GM19324 (cell line): Measurements from ENCODE around the gene FOXJ1.

Experiments used
- ATAC-seq: cut with Tn5 transposase; IDR thresholded peaks from one replicate; pipeline ENCODE4 v1.9.1; 2021; ENCODE audit warnings: mild to moderate bottlenecking, moderate library complexity; ENCODE audit not compliant: unreplicated experiment, low FRiP score

The FOXJ1 gene

DNA sequence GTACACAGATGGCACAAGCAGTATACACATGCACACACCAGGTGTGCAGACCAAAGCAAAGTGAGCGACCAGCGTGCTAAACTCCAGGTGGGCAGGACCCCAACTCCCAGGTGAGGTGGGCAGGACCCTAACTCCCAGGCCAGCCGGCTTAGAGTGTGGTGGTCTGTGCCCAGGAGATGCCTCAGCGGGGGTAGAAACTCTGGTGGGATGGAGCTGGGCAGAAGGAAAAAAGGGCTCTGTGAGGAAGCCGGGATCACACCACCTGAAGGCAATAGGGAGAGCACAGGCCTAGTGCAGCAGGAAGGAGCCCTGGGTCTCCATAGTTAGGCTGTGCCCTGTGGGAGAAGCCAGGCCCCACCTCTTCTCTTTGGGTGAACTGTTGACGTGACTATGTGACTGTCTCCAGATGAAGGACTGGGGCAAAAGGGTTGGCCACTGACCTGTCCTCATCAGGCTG lies 1.6 kb upstream of the FOXJ1 start:
- ATAC-seq, result no peak

DNA sequence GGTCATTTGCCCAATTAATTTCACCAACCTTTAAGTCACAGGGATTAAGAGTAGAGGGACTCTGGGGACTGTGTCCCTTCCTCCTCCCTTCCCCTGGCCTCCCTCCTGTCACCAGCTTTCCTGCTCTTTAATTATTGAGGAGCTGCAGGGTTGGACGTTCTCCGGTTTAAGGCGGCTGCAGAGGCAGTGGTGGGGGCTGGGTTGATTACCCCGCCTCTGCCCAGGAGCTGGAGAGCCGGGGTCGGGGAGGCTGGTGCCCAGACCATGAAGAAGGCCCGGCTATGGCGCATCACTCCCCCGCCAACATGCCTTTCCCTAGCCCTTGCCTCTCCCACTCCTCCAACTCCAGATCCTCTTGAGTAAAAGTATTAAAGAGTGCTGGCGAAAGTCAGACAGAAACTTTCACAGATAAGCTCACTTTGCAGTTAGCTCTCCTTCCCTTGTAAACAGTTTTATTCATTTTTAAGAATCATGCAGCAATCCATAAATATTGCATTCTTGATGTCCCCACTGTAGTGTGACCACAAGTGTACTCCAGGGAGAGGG lies 1.1 kb upstream of the FOXJ1 start:
- ATAC-seq, result no peak

GRCh38 chr17:76140661-76141211 lies 309 bp downstream of the FOXJ1 start:
- ATAC-seq, result no peak

- no peak for ATAC-seq
These were observed 1.0 kb downstream of the FOXJ1 start for GRCh38 chr17:76139801-76140660.

GRCh38 chr17:76138896-76139752 lies 1.9 kb downstream of the FOXJ1 start:
- ATAC-seq, result no peak

DNA sequence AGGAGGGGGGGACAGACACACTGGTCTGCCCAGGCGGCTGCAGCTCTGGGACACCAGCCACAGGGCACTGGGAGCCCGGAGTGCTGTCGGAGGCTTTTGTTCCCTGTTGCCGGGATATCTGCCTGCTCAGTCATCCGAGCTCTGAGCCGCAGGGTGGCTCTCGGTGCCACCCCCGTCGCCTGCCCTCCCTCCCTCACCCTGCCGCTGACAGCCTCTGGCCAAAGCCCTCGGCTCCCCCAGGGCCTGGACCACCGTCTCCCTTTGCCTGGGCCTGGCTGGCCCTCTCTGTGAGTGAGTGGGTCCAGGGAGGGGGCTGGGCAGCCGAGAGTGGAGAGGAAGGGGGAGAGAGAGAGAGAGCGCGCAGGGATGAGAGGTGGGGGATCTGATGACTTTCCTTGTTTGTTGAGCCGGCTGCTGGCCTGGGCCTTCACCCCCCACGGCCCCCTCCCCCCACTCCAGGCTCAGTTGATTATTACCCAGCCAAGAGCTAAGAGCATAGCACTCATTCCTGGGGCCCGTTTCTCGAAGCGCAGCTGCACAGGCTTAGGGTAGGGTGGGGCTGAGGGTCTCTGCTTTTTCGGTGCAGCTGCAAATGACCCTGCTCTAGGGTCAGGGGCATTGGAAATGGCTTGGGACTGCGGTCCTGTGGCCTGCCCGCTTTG lies 2.7 kb downstream of the FOXJ1 start:
- ATAC-seq, result no peak

GRCh38 chr17:76137351-76138233 lies 3.5 kb downstream of the FOXJ1 start:
- no peak for ATAC-seq

DNA sequence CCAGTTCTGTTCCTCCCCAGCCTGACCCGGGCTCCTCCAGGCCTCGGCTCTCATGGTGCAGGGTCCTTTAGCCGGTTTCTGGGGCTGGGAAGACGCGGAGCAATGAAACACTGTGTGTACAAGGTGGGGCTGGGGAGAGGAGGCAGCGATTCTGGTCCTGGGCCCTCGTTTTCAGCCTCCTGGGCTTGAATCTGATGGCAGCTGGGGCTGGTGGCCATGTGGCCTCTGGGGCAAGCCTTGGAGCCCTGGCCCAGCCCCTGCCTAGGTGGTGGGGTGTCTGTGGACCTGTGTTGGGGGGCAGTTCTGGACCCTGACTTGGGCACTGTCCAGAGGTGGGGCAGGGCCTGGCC lies 4.1 kb downstream of the FOXJ1 start:
- no peak for ATAC-seq

DNA sequence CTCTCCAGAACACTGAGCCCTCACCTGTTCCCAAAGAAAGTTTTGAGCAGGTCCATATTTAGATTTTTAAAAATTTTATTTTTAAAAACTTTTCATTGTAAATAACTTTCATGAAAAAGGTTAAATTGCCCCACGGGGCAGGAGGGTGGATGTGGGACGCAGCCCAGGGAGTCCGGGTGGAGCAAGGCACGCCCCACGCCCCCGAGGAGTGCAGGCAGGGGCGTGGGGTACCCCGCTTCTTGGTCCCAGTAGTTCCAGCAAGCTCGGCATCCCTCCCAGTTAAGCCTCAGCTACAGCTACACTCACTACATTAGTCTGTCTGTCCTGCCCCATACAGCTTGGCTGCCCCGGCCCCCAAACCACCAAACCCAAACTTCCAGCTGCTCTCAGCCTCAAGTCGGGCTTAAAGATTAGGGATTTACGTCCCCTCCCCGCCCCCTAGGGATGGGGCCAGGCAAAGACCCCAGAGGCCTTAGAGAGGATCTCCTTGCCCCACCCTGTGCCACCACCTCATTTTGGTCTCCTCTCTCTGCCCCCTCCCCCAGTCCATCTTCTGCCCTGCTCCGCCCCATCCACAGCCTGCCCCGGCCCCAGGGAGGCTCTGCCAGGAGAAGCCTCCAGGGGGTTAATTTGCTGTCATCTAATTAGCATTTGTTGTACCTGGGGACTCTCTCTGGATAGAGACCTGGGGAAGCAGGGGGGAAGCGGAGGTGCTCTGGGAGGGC lies 4.6 kb downstream of the FOXJ1 start:
- no peak for ATAC-seq

DNA sequence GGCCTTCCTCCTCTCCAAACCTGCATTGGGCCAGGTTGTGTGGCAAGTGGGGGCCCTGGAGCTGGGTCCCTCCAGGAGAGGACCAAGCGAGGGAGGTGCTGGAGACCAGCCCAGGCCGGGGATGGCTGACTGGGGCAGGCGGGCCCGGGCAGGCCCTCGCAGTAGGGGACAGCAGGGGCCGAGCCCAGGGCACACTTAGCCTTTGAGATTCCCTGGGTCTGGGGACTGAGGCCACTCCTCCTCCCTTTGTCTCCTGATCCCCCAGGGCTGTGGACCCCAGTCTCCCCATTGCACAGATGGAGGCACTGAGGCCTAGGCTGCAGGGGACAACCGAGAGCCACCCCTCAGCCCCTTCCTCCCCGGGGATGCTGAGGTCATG lies 5.2 kb downstream of the FOXJ1 start:
- no peak for ATAC-seq

DNA sequence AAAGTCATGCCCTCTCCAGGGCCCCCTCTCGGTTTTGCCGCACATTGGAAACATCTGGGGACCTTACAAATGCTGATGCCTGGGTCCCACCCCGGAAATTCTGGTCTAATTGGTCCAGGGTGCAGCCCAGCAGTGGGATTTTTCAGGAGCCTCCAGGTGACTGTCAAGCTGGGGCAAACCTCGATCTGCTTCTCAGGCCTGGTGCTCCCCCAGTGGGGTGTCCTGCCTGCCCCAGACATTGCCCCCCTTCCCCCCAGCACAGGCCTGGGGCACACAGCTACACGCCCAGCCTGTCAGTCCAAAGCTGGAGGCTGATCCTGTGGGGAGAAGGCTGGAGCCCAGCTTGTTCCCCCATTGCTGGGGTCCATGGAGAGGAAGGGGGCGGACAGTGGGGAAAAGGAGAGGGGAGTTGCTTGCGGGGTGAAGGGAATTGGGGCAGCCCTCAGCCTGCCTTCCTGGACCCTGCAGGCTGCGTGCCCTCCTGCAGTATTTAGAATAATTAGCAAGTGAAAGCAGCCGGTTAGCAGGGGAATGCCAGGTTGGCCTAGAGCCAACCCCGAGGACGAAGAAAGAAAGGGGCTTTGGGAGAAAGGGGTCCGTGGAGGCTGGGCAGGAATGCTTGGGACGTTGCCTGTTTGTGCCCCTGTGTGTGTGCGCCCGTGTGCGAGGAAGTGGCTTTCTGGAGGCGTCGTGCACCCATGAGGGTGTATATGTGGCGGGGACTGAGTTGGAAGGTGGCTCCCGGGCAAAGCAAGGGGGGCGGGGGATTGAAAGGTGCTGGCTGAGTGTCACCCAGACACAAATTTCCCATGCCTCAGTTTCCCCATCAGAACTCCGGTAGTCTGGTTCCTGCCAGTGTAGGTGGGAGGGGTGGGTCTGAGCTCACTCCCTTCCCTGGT lies 5.9 kb downstream of the FOXJ1 start:
- ATAC-seq, result no peak

DNA sequence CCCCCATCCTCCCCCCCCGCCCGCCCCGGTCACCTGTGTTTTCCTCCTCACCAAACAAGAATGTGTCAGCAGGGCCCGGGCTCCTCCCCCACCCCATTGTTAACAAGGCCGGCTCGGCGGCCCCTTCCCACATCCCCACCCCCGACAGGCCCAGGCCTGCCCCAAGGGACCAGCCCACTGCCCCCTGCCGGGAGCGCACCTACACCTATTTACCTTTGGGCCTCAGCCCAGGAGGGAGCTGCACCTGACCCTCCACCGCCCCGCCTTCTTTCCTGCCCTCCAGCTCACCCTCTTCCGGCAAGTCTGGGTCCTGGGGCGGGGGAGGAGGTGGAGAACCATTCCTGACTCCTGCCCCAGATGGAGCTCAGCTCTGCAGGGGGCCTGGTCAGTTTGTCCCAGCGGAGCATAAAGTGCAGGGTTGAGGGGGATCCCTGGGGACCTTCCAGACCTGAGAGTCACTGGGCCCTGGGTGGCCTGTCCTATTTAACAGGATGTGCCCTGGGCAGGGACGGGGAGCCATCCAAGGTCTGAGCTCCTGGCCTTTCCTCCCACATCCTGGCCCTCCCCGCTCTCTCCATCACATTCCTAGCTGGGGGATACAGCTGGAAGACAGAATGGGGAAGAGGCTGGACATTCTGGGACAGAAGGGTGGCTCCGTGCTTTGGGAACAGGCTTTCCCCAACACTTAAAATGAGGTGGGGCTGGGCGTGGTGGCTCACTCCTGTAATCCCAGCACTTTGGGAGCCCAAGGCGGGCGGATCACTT lies 8.3 kb downstream of the FOXJ1 start:
- ATAC-seq, result no peak

GRCh38 chr17:76131692-76132573 lies 9.1 kb downstream of the FOXJ1 start:
- ATAC-seq, result no peak

DNA sequence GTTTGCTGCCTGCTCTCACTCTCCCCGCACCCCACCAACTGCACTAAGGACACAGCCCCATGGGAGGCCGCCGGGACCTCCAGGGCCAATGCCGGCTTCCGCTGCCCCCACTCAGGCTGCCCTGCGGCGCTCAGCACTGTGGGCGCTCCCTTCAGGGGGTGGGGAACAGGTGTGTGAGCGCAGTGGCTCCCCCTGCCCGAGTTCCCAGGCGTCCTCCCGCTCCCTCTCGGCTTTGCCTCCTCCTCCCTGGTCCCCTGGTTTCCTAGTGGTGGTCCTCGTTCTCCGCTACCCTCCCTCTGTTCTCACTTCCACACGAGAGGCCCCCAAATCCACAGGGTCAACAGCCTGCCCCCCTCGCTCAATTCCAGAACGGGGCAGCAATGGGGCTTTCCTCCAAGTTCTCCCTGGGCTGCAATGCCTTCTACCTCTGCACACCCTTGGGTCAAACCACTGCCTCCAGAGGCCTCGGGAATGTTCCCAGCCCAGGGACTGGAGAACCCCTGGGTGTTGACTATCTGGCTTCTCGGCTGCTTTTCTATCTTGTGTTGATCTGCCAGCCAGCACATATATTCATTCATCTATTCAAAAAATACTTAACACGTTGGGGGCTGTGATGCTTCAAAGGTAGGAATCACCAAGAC lies 9.9 kb downstream of the FOXJ1 start:
- no peak for ATAC-seq

- ATAC-seq, result no peak
These were observed 10.6 kb downstream of the FOXJ1 start for GRCh38 chr17:76130473-76130872.

DNA sequence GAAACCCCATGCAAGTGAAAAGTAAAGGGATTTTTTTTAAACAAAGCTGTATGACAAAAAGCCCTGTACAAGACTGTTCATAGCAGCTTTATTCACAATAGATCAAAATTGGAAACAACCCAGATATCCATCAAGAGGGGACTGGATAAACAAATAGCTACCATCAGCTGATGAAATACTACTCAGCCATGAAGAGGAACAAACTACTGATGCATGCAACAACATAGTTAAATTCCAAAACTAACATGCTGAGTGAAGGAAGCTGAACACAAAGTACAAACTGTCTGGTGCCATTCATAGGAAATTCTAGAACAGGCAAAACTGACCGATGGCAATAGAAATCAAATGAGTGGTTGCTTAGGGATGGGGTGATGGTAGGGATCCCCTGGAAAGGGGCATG lies 15.1 kb downstream of the FOXJ1 start:
- no peak for ATAC-seq
